ENCODE results near the gene NAMPT. TPM values are rescaled to one million over a fixed set of nuclear protein-coding genes. Genes with fewer than 3 reads are reported as not detected.

Gene NAMPT
- total RNA-seq, 6 experiments from 2014 or later, result 118 to 726 (median 515) TPM

GRCh38 chr7:106278695-106279094 is 6.1 kb downstream of the NAMPT start:
- peaks cover 5 to 46% (median 32%) of the 10 kb centered on the region in 4 donors for H3K36me3 ChIP-seq
- H3K27me3 ChIP-seq, result no peaks in the 10 kb centered on the region
- H3K4me3 ChIP-seq, result no peak overlapping the region
- WGBS (ENCODE audit: insufficient coverage, low coverage, low lambda C conversion rate, missing lambda C conversion rate), result 94% methylated on average over 2 of the region's 2 CpGs
- DNase-seq (no peak), ATAC-seq (no peak)
- TF ChIP-seq POLR2A (IDR thresholded peaks at IDR 0.05), result no peak
- TF ChIP-seq CTCF (IDR thresholded peaks at IDR 0.05), result no peak
- intact Hi-C loops (cut with DNase I), result no loop called here
- H3K9me3 ChIP-seq, result no peaks in the 10 kb centered on the region
- peak overlapping the region in 1 of 3 donors; percentile 2 for H3K27ac ChIP-seq
- peaks cover 0 to 42% (median 14%) of the 10 kb centered on the region in 4 donors for H3K4me1 ChIP-seq

GRCh38 chr7:106277976-106278375 is 6.8 kb downstream of the NAMPT start:
- ATAC-seq (no peak), DNase-seq (no peak)
- no peak overlapping the region for H3K27ac ChIP-seq
- no peaks in the 10 kb centered on the region for H3K27me3 ChIP-seq
- TF ChIP-seq CTCF (IDR thresholded peaks at IDR 0.05), result no peak
- TF ChIP-seq POLR2A (IDR thresholded peaks at IDR 0.05), result no peak
- WGBS (ENCODE audit: insufficient coverage, low coverage, low lambda C conversion rate, missing lambda C conversion rate), result 92% methylated on average over 1 of the region's 1 CpG
- H3K4me1 ChIP-seq, result peaks cover 0 to 49% (median 17%) of the 10 kb centered on the region in 4 donors
- peaks cover 5 to 53% (median 35%) of the 10 kb centered on the region in 4 donors for H3K36me3 ChIP-seq
- no peaks in the 10 kb centered on the region for H3K9me3 ChIP-seq
- H3K4me3 ChIP-seq, result no peak overlapping the region
- intact Hi-C loops (cut with DNase I), result no loop called here

GRCh38 chr7:106276513-106276912 is 8.3 kb downstream of the NAMPT start:
- intact Hi-C loops (cut with DNase I), result no loop called here
- Histone ChIP-seq H3K4me1 (peaks cover 0 to 57% (median 16%) of the 10 kb centered on the region in 4 donors), H3K36me3 (peaks cover 5 to 67% (median 46%) of the 10 kb centered on the region in 4 donors)

GRCh38 chr7:106273009-106273668 is 11.6 kb downstream of the NAMPT start:
- H3K27me3 ChIP-seq, result no peaks in the 10 kb centered on the region
- peaks cover 5 to 91% (median 62%) of the 10 kb centered on the region in 4 donors for H3K36me3 ChIP-seq

More at GRCh38 chr7:106276513-106276912, 8.3 kb downstream of the NAMPT start:
- Histone ChIP-seq H3K27ac (no peak overlapping the region), H3K27me3 (no peaks in the 10 kb centered on the region), H3K4me3 (no peak overlapping the region), H3K9me3 (no peaks in the 10 kb centered on the region)
- WGBS (ENCODE audit: insufficient coverage, low coverage, low lambda C conversion rate, missing lambda C conversion rate), result 98% methylated on average over 7 of the region's 10 CpGs
- ATAC-seq (no peak), DNase-seq (no peak)
- peak; percentile 15 for TF ChIP-seq POLR2A (IDR thresholded peaks at IDR 0.05)
- TF ChIP-seq CTCF (IDR thresholded peaks at IDR 0.05), result no peak

More at GRCh38 chr7:106273009-106273668, 11.6 kb downstream of the NAMPT start:
- DNase-seq, result no peak
- WGBS (ENCODE audit: insufficient coverage, low coverage, low lambda C conversion rate, missing lambda C conversion rate), result 70% methylated on average over 7 of the region's 8 CpGs
- TF ChIP-seq POLR2A (IDR thresholded peaks at IDR 0.05) (peak; percentile 39), CTCF (IDR thresholded peaks at IDR 0.05) (no peak)
- no peak overlapping the region for H3K4me3 ChIP-seq
- no peaks in the 10 kb centered on the region for H3K9me3 ChIP-seq
- peaks cover 0 to 62% (median 7%) of the 10 kb centered on the region in 4 donors for H3K4me1 ChIP-seq
- H3K27ac ChIP-seq, result no peak overlapping the region
- intact Hi-C loops (cut with DNase I), result no loop called here
- ATAC-seq, result no peak

All from right lobe of liver (tissue), 6 donors.